HG02852 (cell line): Measurements from ENCODE around the gene TBL3.
A peak's percentile ranks its signal among the peaks of the same experiment; 100 is the strongest.
"Not testable (repeated sequence)": the region's sequence is repeated elsewhere in the genome, so short reads cannot be mapped to it uniquely, and the experiment has no call there.

Experiments used
- ATAC-seq: cut with Tn5 transposase; IDR thresholded peaks from one replicate; pipeline ENCODE4 v1.9.1; 2021; ENCODE audit warnings: mild to moderate bottlenecking, moderate library complexity; ENCODE audit not compliant: unreplicated experiment

TBL3 gene

DNA sequence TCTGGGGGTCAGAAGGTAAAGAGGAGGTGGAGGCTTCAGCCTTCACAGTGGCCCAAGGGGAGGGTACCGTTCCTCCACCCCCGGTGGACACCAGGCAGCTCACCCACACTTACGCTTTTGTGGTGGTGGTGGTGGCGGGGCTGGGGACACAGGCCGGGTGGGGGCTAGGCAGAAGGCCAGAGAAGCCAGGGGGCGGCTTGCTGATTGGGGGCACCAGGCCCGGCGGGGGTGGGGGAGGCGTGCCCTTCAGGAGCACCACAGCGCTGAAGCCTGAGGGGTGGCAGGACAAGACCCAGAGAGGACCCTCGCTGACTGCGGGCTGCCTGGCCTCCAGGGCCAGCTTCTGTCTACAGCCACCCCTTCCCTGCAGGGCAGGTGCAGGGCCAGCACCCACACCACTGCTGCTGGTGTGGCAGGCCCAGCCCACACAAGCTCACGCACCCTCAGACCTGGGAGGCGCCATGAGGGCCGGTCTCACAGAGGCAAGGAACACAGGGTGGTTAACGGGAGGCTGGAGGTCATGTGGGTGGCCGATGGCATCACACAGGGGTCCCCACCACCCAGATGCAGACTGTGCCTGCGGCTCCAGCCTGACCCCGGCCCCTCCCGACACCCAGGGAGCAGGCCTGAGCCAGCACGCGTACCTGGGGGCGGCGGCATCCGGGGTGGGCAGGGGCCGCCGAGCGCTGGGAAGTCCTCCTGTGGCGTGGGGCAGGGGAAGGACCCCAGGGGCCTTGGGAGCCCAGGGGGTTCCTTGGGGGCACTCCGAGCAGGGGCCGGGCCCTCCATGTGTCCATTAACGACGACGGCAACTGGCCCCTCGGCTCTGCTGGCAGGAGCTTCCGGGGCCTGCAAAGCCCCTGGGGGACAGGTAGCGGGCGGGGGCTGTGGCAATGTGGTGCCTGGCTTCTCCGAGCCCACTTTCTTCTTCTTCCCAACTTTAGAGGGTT lies 27.3 kb downstream of the TBL3 start:
- no peak for ATAC-seq

- no peak for ATAC-seq
Observed at GRCh38 chr16:1999866-2000514, 28.1 kb downstream of the TBL3 start.

- no peak for ATAC-seq
Observed at GRCh38 chr16:2001035-2001434, 29.2 kb downstream of the TBL3 start.

DNA sequence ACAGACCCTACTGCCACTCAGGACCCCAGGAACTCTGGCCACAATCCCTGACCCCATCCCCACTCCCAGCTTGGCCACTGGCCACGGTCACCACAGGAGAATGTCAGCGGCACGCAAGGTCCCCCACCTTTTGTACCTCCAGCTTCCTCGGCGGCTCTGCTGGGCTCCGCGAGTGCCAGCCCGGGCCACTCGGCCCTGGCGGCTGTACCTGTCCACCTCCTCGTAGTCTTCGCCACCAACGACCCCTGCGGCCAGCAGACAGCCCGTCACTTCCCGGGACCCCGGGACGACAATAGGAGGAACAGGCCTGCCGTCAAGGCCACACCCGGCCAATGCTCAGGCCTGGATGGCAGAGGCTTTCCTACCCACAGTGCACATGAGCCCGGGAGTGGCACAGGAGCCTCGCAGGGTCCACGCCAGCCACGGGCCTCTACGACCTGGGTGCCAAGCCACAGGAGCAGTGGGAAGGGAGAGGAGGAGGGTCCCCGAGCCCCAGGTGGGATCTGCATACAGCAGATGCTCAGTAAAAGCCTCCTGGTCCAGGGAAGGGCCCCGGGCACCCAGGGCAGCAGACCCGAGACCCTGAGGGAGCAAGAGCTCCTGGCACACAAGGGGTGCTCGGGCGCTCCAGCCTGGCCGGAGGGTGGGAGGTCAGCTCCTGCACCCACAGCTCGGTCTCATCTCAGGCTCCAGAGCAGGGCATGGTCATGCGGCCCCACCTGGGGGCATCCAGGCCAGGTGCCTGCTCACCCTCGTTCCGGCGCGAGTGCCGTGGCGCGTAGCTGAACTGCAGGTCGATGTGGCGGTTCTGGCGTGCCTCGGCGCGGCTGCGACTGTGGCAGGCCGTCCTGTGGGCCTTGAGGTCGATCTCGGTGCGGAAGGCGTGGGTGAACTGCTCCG lies 29.9 kb downstream of the TBL3 start:
- ATAC-seq, result no peak

- no peak for ATAC-seq
Observed at GRCh38 chr16:2002406-2003230, 30.8 kb downstream of the TBL3 start.

GRCh38 chr16:2003231-2003826 lies 31.5 kb downstream of the TBL3 start:
- no peak for ATAC-seq

- no peak for ATAC-seq
Observed at GRCh38 chr16:2003827-2004641, 32.2 kb downstream of the TBL3 start.

- ATAC-seq, result no peak
Observed at GRCh38 chr16:2004795-2005517, 33.1 kb downstream of the TBL3 start.

DNA sequence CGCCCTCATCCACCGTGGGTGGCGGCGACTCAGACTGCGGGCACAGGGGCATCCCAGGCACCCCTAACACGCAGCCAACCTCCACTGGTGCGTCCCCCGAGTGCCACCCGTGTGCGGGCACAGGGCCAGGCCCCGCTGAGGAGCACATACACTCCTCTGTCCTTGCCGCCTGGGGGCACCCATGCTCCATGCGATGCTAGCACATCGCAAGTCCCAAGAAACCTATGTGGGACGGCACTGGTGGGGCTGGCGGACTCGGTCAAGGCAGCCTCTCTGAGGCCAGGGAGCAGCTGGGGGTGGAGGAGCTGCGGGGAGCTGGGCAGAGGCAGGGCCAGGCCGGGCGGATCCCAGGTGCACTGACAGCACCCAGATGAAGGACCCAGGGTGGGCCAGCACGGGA lies 33.8 kb downstream of the TBL3 start:
- no peak for ATAC-seq

DNA sequence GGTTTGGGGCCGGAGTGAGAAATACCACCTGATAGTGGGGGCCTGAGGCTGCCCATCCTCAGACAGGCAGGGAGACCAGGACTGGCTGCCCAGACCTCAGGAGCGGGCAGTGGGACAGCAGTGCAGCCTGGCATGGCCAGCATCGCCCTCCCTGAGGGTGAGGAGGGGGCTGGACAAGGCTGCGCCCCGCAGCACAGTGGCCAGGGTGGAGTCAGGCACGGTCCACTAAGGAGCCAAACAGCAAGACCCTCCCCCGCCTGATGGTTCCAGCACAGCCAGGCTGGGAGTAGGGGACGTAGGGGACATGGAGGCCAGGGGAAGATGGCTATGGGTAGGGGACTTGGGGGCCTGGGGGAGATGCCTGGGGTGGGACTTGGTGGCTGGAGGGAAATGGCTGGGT lies 34.5 kb downstream of the TBL3 start:
- no peak for ATAC-seq

DNA sequence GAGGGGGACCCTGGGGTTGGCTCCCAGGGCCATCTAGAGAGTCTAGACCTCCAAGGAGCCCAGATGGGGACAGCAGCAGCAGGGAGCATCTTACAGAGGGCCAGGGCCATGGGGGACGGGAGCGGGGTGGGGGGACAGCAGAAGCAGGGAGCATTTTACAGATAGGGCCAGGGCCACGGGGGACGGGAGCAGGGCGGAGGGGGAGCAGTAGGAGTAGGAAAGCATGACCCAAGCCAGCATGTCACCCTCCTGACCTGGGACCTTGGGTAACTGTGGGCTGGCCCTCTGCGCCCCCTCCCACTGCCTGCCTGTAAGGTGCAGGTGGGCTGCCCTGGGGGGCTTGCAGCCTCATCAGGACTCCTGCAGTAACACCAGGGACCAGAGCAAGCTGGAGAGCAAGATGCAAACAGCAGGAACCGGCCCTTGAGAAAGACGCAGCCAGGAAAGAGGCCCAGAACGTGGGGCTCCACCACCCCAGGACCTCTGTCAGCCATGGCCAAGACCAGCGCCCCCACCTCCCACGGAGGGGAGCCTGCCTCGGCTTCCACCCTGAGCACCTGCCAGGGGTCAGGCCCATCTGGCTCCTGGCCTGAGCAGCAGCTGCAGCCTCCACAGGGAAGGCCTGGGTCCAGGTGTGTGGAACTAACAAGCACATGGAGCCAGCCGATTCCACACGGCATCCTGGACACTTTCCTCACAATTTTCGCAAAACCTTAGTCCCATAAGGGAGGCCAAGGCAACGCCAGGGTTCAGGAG lies 35.4 kb downstream of the TBL3 start:
- no peak for ATAC-seq

DNA sequence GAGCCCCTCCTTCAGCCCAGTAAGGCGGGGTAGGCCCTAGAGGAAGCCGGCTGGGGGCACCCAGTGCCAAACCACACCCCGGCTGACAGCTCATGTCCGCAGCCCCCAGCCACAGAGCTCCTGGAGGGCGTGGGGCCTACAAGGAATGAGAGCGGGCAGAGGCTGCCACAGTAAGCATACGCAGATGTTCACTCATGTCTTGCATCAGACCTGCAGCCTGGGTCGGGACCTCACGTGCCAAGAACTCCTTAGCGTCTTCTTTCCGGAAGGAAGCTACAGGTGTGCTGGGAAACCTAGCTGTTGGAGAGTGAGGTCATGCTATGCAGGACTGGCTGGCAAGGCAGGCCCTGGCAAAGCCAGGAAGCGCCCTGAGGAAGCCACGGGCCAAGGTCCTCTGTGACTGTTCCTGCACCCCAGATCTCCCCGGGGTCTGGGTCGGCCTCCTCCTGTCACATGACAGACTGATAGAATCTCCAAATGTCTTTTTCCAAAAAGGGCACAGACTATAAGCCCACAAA lies 36.2 kb downstream of the TBL3 start:
- no peak for ATAC-seq

DNA sequence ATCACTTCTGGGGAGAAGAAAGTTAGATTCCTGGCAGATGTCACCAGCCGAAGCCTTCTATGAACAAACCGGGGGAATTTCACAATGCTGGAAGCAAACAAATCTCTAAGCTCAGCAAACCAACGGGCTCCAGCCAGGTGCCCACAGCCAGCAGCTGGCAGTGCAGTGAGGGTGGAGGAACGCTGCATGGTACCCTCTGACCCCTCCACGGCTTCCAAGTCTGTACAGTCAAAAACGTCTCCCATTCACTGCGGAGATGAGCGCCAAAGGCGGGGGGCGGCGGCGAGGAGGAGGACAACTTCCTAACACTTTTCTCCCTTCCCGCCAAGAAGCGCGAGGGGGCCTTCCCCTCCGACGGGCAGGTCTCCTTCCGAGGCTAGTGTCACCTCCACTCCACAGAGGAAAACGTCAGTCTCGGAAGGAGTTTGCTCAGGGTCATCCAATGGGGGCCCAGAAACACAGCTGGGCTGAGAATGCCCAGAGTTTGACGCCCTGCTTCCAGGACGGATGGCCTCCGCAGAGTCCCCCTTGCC lies 36.8 kb downstream of the TBL3 start:
- ATAC-seq, result no peak

GRCh38 chr16:2009164-2009711 lies 37.4 kb downstream of the TBL3 start:
- ATAC-seq, result peak; percentile 42

GRCh38 chr16:2009791-2010510 lies 38.1 kb downstream of the TBL3 start, which contains the start of gene ZNF598:
Gene ZNF598 (minus strand): TSS chr16:2009821.
- peak; percentile 83 for ATAC-seq

DNA sequence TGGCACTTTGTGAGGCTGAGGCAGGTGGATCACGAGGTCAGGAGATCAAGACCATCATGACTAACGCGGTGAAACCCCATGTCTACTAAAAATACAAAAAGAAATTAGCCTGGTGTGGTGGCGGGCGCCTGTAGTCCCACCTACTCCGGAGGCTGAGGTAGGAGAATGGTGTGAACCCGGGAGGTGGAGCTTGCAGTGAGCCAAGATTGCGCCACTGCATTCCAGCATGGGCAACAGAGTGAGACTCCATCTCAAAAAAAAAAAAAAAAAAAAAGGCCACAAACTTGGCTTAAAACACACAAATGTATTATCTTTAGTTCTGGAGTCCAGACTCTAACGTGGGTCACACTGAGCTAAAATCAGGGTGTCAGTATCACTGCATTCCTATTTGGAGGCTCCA lies 39.9 kb downstream of the TBL3 start:
- not testable (repeated sequence) for ATAC-seq
